ENCODE results near the gene TMC4.

Gene TMC4

DNA sequence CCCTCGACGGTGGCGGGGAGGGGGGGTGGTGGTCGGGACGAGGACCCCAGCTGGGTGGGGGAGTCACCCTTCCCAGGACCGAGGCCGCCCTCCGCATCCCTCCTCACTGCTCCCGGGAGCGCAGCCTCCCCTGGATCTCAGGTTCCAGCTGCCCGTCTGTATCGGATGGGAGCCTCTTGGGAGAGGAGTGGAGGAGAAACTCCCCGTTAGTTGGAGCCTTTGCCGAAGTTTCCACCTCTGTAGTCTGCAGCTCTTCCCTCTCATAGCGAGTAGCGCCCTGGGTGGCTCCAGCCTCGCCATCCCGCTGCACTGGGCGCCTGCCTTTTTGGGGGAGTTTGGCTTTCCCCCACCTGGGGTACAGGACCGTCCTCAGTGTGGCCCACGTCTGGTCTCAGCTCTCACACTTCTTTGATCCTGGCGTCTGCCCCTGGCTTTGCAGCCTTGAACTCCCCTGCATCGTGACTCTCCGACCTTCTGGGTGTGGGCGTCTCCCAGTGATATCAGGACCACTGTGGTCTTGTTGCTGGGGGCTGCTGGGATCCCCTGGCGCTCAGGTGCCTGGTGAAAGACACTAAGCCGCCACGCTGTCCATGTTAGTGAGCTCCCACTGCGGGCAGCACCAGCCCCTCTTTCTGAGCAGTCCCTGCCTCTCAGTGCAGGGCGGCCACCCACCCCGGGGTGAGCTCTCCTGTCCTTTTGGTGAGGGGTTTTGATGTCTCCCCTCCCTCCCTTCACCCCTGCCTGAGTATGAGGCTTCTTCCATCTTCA lies 34.3 kb downstream of the TMC4 start:
- H3K4me3 ChIP-seq (ENCODE audit: low read length) = peak overlapping the region; percentile 66
- no peak for DNase-seq (ENCODE audit: low read depth, low spot score)

- DNase-seq (ENCODE audit: low read depth, low spot score) = no peak
These were observed 35.1 kb downstream of the TMC4 start, which contains the start of gene CNOT3 for GRCh38 chr19:54137699-54138488. TSS of gene CNOT3 (plus strand) at chr19:54137762. CDS start at chr19:54142979, 5,217 bp downstream.

DNA sequence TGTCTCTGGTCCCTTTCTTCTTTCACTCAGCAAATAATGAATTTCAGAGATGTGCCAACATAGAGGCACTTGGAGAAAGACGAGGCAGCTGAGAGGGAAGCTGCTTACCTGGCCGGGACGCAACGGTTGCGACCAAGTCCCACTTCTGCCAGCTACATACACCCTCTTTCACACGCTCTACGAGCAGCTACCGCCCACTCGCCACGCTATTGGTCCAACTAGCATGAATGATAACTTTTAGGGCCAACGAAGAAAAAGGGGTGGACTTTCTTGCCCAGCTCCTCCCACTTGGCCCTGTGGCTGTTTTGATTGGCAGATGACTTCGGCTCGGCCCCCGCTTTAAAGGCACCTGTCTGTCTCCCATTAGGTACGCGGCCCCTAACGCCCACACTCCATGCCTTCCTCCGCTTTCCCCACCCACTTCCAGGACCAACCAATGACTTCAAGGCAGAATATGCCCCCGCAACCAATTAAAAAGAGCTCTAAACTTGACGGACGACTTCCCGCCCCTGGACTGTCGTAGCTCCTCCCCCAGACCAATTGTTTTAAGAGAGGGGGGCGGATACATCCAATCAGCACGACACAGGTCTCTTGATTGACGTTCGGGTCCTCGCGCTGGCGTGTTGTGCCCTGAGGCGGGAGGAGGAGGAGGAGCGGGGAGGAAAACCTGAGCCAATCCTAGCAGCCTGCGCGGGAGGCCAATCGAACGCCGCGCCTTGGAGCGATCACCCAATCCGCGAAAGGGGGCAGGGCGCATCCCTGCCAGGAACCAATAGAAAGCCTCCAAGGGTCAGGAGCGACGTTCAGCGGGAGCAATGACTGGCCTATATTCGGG lies 35.9 kb downstream of the TMC4 start:
- peak; percentile 100 for DNase-seq (ENCODE audit: low read depth, low spot score)
- peak overlapping the region; percentile 66 for H3K4me3 ChIP-seq (ENCODE audit: low read length)

More at GRCh38 chr19:54137699-54138488, 35.1 kb downstream of the TMC4 start, which contains the start of gene CNOT3:
- H3K4me3 ChIP-seq (ENCODE audit: low read length) = peak within 1 kb of the TSS; percentile 66

DNA sequence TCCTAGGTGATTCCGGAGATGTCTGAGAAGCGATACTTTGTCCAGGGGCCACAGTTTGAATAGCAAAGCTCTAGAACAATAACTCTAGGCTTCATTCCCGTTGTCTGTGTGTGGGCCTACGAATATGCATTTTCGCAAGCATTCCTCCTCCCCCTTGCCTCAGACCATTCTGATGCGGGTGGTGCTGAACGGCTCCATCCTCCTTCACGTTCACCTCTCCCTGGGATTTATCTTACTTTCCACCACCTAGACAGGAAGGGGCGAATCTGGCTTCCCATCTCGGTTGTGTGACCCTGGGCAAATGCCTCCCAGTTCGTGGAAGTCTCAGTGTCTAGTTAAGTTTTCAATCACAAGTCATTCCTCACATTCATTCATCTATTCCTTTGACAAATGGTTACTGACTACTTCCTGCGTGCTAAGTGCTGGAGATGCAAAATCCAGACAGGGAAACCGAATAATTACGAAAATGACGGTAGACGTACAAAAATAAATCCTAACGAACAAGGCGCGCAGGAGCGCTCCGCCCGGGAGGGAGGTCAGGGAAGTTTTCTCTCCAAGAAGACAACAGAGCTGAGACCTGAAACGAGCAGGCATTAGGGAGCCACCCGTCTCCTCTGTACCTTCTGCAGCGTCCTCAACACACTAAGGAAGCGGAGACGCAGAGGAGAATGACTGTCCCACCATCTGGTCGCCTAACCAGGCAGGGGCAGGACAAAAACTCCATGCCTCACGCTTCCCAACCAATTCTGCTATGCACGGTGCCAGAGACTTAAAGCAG lies 36.7 kb downstream of the TMC4 start:
- DNase-seq (ENCODE audit: low read depth, low spot score) = no peak

GRCh38 chr19:54133957-54134590 lies 38.9 kb downstream of the TMC4 start:
- DNase-seq (ENCODE audit: low read depth, low spot score) = no peak
- H3K4me3 ChIP-seq (ENCODE audit: low read length) = no peak overlapping the region

More for the DNA sequence above, 36.7 kb downstream of the TMC4 start:
- H3K4me3 ChIP-seq (ENCODE audit: low read length) = peak overlapping the region; percentile 59

DNA sequence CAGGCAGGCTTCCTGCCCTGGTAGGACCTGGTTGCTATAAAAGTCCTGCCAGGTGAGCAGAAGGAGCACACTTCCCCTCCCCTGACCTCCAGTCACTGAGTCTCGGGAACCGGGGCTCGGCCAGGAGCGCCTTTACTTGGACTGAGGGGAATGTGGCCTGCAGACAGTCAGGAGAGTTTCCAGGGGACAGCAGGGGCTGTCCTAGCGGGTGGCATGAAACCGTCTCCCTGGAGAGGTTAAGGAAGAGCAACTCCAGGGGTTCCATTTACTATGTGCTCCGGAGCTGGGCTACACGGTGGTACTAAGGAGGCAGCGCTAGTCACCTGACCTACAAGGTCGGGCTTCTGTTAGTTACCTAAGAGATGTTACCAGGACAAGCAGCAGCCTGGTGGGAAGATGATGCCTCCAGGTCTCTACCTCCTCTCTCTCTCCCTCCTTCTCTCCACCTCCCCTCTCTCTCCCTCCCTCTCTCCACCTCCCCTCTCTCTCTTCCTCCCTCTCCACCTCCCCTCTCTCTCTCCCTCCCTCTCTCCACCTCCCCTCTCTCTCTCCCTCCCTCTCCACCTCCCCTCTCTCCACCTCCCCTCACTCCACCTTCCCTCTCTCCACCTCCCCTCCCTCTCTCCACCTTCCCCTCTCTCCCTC lies 39.5 kb downstream of the TMC4 start:
- H3K4me3 ChIP-seq (ENCODE audit: low read length) = no peak overlapping the region
- peak; percentile 82 for DNase-seq (ENCODE audit: low read depth, low spot score)

DNA sequence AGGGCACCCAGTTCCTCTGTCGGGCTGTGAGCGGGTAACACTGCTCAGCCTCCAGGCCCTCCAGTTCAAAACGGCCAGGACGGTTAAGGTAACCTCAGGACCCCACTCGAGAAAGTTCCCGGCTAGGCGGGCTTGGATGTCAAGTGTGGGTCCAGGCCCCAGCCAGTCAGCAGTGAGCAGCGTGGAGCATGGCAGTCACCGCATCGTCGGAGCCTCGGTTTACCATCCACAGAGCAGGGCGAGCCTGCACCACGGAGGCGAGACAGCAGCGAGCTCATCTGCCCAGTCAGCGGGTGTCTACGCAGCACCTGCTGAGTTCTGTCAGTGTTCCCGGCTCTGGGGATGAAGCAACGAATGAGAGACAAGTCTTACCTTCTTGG lies 43.4 kb downstream of the TMC4 start:
- H3K4me3 ChIP-seq (ENCODE audit: low read length) = no peak overlapping the region
- no peak for DNase-seq (ENCODE audit: low read depth, low spot score)

- no peak overlapping the region for H3K4me3 ChIP-seq (ENCODE audit: low read length)
- no peak for DNase-seq (ENCODE audit: low read depth, low spot score)
These were observed 44.0 kb downstream of the TMC4 start for GRCh38 chr19:54128796-54129616.

DNA sequence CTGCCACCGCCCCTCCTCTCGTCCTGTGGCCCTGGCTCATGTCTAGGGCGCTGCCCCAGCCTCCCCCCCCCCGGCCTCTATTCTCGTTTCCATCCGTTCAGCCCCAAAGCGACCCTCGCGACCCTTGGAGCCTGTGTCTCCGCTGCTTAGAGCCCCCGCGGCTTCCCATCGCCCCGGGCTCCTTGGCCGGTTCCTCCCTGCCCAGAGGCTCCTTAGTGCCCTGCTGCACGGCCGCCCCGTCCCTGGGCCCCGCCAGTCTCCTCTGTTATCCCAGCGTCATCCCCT lies 44.6 kb downstream of the TMC4 start:
- no peak for DNase-seq (ENCODE audit: low read depth, low spot score)
- no peak overlapping the region for H3K4me3 ChIP-seq (ENCODE audit: low read length)

DNA sequence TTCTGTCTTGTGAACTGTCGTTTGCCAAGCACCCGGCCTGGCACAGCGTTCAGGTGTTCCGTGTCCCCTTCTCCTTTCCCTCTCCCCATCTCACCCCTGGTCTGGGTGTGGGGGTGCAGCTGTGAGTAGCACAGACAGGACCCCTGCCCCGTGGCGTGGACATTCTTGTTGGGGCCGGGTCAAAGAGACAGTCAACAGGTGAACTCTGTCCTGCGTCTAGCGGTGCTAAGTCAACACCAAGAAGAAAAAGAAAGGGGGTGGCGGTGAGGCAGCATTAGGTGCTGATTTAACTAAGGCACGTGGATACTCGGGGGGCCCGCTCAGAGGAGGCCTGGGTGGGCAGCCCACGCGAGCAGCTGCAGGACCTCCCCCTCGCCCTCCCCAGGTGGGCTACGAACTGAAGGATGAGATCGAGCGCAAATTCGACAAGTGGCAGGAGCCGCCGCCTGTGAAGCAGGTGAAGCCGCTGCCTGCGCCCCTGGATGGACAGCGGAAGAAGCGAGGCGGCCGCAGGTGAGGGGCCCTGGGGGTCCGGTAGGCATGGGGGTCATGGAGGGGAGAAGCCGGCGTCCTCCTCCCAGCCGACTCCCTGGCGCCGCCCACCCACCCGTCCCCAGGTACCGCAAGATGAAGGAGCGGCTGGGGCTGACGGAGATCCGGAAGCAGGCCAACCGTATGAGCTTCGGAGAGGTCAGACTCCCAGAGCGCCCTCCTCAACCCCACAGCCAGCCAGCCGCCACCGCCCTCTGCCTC lies 45.1 kb downstream of the TMC4 start:
- no peak overlapping the region for H3K4me3 ChIP-seq (ENCODE audit: low read length)
- no peak for DNase-seq (ENCODE audit: low read depth, low spot score)

DNA sequence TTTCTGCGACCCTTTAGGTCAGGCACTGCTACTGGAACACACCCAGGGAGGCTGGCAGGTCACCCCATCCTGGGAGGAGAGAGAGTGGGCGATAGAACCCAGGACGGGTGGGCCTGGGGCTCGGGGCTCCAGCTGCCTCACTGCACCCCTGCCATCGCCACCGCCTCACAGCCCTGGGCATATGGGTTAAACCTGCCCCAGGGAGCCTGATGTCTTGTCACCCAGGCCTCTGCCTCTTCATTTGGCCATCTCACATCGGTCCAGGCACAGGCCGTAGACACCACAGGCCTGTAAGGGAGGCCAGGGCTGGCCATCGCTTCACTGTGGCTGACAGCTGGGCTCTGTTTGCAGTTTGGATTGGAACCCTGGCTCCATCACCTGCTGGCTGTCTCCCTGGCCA lies 47.2 kb downstream of the TMC4 start:
- no peak overlapping the region for H3K4me3 ChIP-seq (ENCODE audit: low read length)
- DNase-seq (ENCODE audit: low read depth, low spot score) = no peak

DNA sequence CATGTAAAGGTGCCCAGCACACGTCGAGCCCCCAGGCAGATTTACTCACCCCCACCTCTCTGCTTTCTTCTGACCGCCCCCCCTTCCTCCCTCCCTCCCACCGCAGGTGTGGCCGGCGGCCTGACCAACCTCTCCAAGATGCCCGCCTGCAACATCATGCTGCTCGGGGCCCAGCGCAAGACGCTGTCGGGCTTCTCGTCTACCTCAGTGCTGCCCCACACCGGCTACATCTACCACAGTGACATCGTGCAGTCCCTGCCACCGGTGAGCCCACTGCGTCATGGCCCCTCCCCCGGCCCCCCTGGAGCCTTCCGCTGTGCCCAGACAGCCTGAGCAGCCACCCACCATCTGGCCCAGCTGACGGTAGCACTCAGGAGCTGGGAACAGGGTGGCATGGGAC lies 48.6 kb downstream of the TMC4 start:
- no peak overlapping the region for H3K4me3 ChIP-seq (ENCODE audit: low read length)
- DNase-seq (ENCODE audit: low read depth, low spot score) = no peak

DNA sequence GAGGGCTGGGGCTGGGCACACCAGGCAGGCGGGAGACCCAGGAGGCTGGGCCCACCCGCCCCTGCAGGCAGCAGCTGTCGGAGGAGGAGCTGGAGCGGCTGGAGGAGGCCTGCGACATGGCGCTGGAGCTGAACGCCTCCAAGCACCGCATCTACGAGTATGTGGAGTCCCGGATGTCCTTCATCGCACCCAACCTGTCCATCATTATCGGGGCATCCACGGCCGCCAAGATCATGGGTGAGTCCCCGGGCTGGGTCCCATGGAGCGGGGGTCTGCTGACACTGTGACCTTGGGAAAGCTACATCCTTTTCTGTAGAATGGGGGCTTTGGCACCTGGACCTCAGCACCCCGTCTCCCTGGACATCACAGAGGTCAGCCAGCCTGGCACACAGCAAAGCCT lies 49.3 kb downstream of the TMC4 start:
- DNase-seq (ENCODE audit: low read depth, low spot score) = no peak
- H3K4me3 ChIP-seq (ENCODE audit: low read length) = no peak overlapping the region

- no peak for DNase-seq (ENCODE audit: low read depth, low spot score)
- H3K4me3 ChIP-seq (ENCODE audit: low read length) = no peak overlapping the region
These were observed 51.7 kb downstream of the TMC4 start for GRCh38 chr19:54121259-54121658.

- peak; percentile 98 for DNase-seq (ENCODE audit: low read depth, low spot score)
- peak within 1 kb of the TSS; percentile 100 for H3K4me3 ChIP-seq (ENCODE audit: low read length)
These were observed 57.6 kb downstream of the TMC4 start, which contains the start of the genes PRPF31 and TFPT for GRCh38 chr19:54115109-54116063. TSS of gene PRPF31 (plus strand) at chr19:54115754. CDS start at chr19:54118279, 2,525 bp downstream. TSS of gene TFPT (minus strand) at chr19:54115657. CDS start at chr19:54115269, 388 bp downstream.

All from Jurkat, Clone E6-1 (cell line).